Activated naive CD4-positive, alpha-beta T cell (primary cell): ENCODE data around the gene MTMR3.
"Not testable (repeated sequence)": the region's sequence is repeated elsewhere in the genome, so short reads cannot be mapped to it uniquely, and the experiment has no call there.

Experiments
- DNase-seq, 4 experiments: peaks; one replicate each; lab custom pipeline; 2025; lab: John Stamatoyannopoulos, UW

MTMR3 gene

GRCh38 chr22:29883045-29883774, at the start of gene MTMR3:
TSS of gene MTMR3 (plus strand) at chr22:29883174. CDS start at chr22:29971060, 87,886 bp downstream.
- DNase-seq: peak; percentile 67 to 86 (median 80)

- no peak for DNase-seq
These were observed 49.5 kb upstream of the MTMR3 start for GRCh38 chr22:29833392-29833965.

- DNase-seq: no peak
These were observed 48.9 kb upstream of the MTMR3 start for GRCh38 chr22:29834046-29834445.

- not testable (repeated sequence) for DNase-seq
These were observed 46.1 kb upstream of the MTMR3 start for GRCh38 chr22:29836791-29837370.

- DNase-seq: peak; percentile 94 to 98 (median 96)
These were observed 45.0 kb upstream of the MTMR3 start, which contains the start of gene ASCC2 for GRCh38 chr22:29837741-29838598. TSS of gene ASCC2 (minus strand) at chr22:29838274. CDS start at chr22:29832325, 5,949 bp downstream.

GRCh38 chr22:29838599-29838956, 44.4 kb upstream of the MTMR3 start:
- peak in 1 of 4 experiments; percentile 10 for DNase-seq

- no peak for DNase-seq
These were observed 43.9 kb upstream of the MTMR3 start for GRCh38 chr22:29839039-29839438.

GRCh38 chr22:29840498-29840897, 42.5 kb upstream of the MTMR3 start:
- no peak for DNase-seq

GRCh38 chr22:29842172-29842571, 40.8 kb upstream of the MTMR3 start:
- no peak for DNase-seq

GRCh38 chr22:29842740-29843139, 40.2 kb upstream of the MTMR3 start:
- no peak for DNase-seq

- no peak for DNase-seq
These were observed 36.7 kb upstream of the MTMR3 start for GRCh38 chr22:29846290-29846689.

- DNase-seq: no peak
These were observed 34.9 kb upstream of the MTMR3 start for GRCh38 chr22:29848111-29848510.

GRCh38 chr22:29854432-29854831, 28.5 kb upstream of the MTMR3 start:
- no peak for DNase-seq

- no peak for DNase-seq
These were observed 27.3 kb upstream of the MTMR3 start for GRCh38 chr22:29855611-29856181.

- no peak for DNase-seq
These were observed 26.5 kb upstream of the MTMR3 start for GRCh38 chr22:29856496-29856895.

GRCh38 chr22:29859030-29859429, 23.9 kb upstream of the MTMR3 start:
- DNase-seq: not testable (repeated sequence)

GRCh38 chr22:29860006-29860766, 22.8 kb upstream of the MTMR3 start:
- no peak for DNase-seq

GRCh38 chr22:29861672-29862297, 21.2 kb upstream of the MTMR3 start:
- DNase-seq: no peak

- not testable (repeated sequence) for DNase-seq
These were observed 17.4 kb upstream of the MTMR3 start for GRCh38 chr22:29865572-29865971.

- no peak for DNase-seq
These were observed 15.7 kb upstream of the MTMR3 start for GRCh38 chr22:29867260-29867659.

GRCh38 chr22:29867851-29868250, 15.1 kb upstream of the MTMR3 start:
- no peak for DNase-seq
